SK-N-MC (cell line): ENCODE measurements around the gene USP32.
"Not testable (repeated sequence)": the region's sequence is repeated elsewhere in the genome, so short reads cannot be mapped to it uniquely, and the experiment has no call there.

Experiments
- DNase-seq: peaks from one replicate; pipeline ENCODE4 v3.0.0-alpha.2; 2011; ENCODE audit warnings: low read depth, low spot score
- H3K27ac ChIP-seq: fragments of 200-600 bp; sonication (generic); 2 replicates; pipeline ENCODE4 v1.5.1; 2016; ENCODE audit warnings: mixed run types
- H3K36me3 ChIP-seq: fragments of 200-600 bp; sonication (generic); 2 replicates; pipeline ENCODE4 v1.6.1; 2017; ENCODE audit warnings: antibody characterized with exemption, low read length, mixed read lengths; ENCODE audit not compliant: insufficient read depth
- H3K4me3 ChIP-seq: fragments of 200-600 bp; sonication (generic); 2 replicates; pipeline ENCODE4 v1.5.1; 2016
- H3K9ac ChIP-seq: fragments of 200-600 bp; sonication (generic); 2 replicates; pipeline ENCODE4 v1.8.0; 2017; ENCODE audit warnings: mixed run types, mixed read lengths; ENCODE audit not compliant: insufficient read length
- H3K9me3 ChIP-seq: fragments of 200-600 bp; sonication (generic); 2 replicates; pipeline ENCODE4 v1.6.1; 2017; ENCODE audit warnings: low read depth, mild to moderate bottlenecking, antibody characterized with exemption, low read length, moderate library complexity, mixed read lengths
- EZH2 ChIP-seq: fragments of 200-600 bp; sonication (generic); IDR thresholded peaks from one replicate; pipeline ENCODE4 v1.6.1; 2017; ENCODE audit warnings: antibody characterized with exemption
- FOXP2 ChIP-seq: optimal IDR thresholded peaks from 2 replicates; pipeline ENCODE3; 2011; ENCODE audit warnings: mild to moderate bottlenecking, moderate library complexity; ENCODE audit not compliant: insufficient read depth; ENCODE audit errors: extremely low read length, control extremely low read depth
- POLR2AphosphoS5 ChIP-seq: IDR thresholded peaks from 2 replicates; pipeline ENCODE4 v1.6.1; 2012; ENCODE audit warnings: mild to moderate bottlenecking, low read depth, low read length, borderline replicate concordance

The USP32 gene

DNA sequence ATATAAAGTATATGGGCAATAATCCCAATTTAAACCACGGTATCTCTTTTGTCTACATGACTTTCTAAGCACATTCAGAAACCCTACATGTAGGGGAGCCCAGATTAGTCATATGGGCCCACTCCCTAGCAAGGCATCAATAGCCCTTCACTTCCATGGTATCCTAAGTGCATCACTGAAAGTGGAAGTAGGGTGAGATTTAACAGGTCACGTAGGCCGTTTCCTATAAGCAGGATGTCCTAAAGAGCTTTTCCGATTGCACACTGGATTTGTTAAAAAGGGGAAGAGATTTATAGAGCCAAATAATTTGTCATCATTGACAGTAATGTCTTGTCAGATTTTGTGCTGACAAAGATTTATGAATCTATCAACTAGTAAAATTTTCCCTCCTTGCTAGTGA lies 203.2 kb downstream of the USP32 start:
- Histone ChIP-seq H3K27ac (no peak overlapping the region), H3K9ac (no peak overlapping the region), H3K4me3 (no peak overlapping the region), H3K9me3 (no peaks in the 10 kb centered on the region), H3K36me3 (peaks cover 32% of the 10 kb centered on the region; the same call in 1 of the 2 replicates)
- TF ChIP-seq FOXP2 = no peak
- no peak for TF ChIP-seq POLR2AphosphoS5
- no peak for TF ChIP-seq EZH2
- DNase-seq = no peak

DNA sequence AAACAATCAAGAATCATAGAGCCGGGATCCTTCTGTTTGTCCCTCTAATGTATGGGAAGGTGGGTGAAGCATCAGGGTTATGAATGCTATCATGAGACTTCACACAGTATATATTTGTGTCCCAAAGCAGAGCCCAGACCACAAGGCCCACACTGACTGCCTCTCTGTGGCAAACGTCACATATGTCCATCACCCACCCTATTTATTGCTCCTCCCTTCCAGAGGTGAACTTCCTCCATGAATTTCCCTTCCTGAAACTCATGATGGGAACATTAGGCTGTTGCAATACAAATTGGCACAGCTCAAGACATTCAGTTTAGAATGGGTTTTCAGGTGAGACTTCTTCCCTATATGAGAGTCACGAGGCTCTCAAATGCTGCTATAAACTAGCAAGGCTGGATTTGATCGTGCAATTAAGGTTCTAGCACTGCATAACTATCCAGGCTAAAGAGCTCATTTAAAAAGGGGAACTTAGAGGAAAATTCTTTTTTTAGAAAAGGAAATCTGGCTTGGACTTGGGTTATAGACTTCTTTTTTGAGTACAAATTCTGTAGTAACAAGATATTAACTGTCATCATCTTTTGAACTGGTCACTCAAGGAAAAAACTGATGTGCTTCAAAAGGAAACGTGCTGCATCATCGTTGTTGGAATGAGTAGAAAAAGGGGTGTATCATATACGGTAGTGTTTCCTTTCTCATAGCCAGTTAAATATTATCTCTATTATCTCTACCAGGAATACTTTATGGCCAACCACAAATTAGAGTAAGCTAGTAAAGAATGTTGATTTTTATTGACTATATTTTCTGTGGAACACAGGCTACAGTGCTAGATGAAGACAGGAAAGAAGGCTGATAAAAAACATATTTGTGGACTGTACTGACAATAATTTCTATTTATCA lies 204.8 kb downstream of the USP32 start:
- Histone ChIP-seq H3K27ac (peak overlapping the region; percentile 80), H3K36me3 (peaks cover 32% of the 10 kb centered on the region; the same call in 1 of the 2 replicates)
- DNase-seq, H3K4me3 ChIP-seq, H3K9ac ChIP-seq, H3K9me3 ChIP-seq: not testable (repeated sequence)

DNA sequence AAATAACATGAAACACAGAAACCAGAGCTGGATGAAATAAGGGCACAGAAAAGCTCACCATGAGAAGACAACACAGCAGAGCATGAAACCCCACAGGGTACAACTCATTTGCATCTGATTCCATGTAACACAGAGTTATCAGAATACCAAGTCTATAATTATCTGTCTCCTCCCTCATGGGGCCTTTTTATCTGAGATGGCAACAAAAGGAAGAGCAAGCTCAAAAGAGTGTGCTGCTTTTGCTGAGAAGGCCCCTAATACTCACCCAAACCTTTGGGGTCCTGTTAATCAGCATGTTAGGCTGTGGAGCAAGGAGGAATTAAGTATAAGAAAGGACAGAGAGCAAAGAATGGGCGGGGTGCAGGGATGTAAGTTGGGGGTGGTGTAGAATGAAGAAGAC lies 205.6 kb downstream of the USP32 start:
- DNase-seq, H3K4me3 ChIP-seq, H3K9me3 ChIP-seq, H3K9ac ChIP-seq: not testable (repeated sequence)
- Histone ChIP-seq H3K27ac (peak overlapping the region; percentile 80; the same call in 1 of the 2 replicates), H3K36me3 (peaks cover 31% of the 10 kb centered on the region; the same call in 1 of the 2 replicates)

DNA sequence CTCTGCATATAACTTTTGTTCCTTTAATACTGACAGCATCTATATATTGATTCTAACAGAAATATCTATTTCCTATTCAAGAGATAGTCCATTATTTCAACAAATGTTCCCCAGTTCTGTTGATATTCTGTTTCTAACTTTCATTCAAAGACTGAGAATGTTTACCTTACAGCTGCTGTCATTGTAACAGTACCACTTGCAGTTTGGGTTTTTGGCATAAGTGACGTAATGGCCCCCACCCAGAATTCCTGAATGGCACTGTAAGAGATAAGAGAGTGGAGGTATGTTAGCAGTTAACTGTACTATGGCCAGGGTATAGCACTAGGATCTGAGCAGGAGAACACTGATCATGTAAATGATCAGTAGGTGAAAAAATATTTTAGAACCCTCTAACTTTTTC lies 211.6 kb downstream of the USP32 start:
- H3K9me3 ChIP-seq, DNase-seq, H3K4me3 ChIP-seq, H3K9ac ChIP-seq, H3K27ac ChIP-seq: not testable (repeated sequence)
- peaks cover 22% of the 10 kb centered on the region; the same call in 1 of the 2 replicates for H3K36me3 ChIP-seq

DNA sequence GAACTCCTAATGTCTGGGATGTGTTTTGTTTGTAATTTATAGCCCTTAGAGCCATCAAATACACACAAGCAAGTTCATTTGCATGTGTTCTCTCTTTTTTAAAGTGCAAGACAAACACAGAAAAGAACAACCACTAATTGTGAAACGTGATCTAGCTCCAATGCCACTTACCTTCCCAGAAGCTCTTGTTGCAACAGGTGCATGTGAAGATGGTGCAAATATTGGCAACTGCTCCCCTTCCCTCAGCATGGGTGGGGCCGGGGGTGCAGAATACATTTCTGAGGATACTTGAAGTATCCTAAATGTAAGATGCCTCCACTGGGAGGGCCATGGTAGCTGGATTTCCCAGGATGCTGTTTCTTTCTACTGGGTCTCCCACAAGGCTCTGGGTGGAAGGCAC lies 213.8 kb downstream of the USP32 start:
- not testable (repeated sequence) for H3K4me3 ChIP-seq, DNase-seq, H3K27ac ChIP-seq, H3K9ac ChIP-seq, H3K9me3 ChIP-seq
- H3K36me3 ChIP-seq = peaks cover 16% of the 10 kb centered on the region; the same call in 1 of the 2 replicates

DNA sequence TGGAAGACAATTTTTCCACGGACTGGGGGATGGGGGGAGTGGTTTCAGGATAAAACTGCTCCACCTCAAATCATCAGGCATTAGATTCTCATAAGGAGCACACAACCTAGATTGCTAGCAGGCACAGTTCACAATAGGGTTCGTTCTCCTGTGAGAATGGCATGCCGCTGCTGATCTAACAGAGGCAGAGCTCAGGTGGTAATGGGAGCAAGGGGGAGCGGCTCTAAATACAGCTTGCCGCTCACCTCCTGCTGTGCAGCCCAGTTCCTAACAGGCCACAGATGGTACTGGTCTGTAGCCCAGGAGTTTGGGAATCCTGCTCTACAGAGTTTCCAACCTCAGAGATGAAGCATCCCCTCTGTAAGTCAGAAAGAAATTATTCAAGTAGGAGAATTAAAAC lies 215.2 kb downstream of the USP32 start:
- DNase-seq, H3K4me3 ChIP-seq, H3K27ac ChIP-seq, H3K9me3 ChIP-seq, H3K9ac ChIP-seq: not testable (repeated sequence)
- H3K36me3 ChIP-seq = peaks cover 16% of the 10 kb centered on the region; the same call in 1 of the 2 replicates

DNA sequence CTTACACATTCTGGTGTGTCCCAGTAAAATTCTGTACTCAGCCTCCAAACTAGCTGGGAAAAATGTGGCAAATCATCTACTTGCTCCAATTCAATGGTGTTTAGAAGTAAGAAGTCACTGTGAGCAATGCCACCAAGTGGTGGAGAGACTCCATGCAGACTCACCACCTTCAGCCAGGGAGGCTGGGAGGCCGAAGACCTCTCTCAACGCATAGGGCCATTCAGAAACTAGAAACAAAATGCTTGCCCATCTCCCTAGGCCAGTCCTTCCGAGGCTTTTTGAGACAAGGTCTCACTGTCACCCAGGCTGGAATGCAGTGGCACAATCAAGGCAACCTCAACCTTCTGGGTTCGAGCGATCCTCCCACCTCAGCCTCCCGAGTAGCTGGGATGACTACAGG lies 217.2 kb downstream of the USP32 start:
- H3K36me3 ChIP-seq, H3K4me3 ChIP-seq, H3K9ac ChIP-seq, H3K9me3 ChIP-seq, DNase-seq, H3K27ac ChIP-seq: not testable (repeated sequence)

DNA sequence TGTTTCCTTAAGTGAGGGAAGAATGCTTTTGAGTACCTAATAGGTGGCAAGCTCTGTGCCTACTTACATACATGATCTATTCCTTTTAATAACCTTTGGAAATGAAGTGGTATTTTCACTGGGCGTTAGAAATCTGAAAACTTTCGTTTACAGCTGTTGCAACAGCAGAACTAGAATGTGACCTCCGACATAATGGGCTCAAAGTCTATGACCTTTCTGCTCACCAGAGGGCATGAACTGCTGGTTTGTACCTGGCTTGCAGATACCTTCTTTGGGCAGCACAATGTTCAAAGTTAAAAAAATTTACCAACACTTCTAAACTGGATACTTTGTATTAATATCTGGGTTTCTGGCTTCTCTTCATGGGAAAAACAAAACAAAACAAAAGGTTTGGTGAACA lies 217.9 kb downstream of the USP32 start:
- no peak overlapping the region for H3K4me3 ChIP-seq
- H3K9me3 ChIP-seq = no peaks in the 10 kb centered on the region
- TF ChIP-seq POLR2AphosphoS5 (no peak), EZH2 (no peak), FOXP2 (no peak)
- peaks cover 3% of the 10 kb centered on the region; the same call in 1 of the 2 replicates for H3K36me3 ChIP-seq
- no peak overlapping the region for H3K9ac ChIP-seq
- H3K27ac ChIP-seq = no peak overlapping the region
- DNase-seq = no peak

DNA sequence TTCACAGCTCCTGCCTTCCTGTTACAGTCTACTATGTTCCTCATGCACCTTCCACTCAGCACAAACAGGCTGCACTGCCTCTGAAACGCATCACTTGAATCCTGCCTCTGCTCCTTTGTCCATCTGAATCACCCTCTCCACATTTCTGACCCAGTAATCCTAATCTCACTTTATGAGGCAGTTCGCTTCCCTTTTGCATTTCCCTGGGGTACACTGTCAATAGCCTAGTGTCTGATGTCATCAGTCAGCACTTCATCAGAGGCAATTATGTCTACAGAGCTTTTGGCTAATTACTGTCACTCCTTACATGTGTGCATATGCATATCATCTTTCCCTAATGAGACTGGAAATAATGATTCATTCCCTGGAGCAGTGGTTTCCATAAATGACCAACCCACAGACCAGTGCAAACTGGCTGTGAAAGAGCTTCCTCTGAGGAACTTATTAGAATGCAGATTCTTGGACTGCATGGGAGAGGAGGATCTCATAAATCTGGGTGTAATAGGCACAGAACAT lies 218.6 kb downstream of the USP32 start:
- Histone ChIP-seq H3K27ac (no peak overlapping the region), H3K9me3 (no peaks in the 10 kb centered on the region), H3K4me3 (no peak overlapping the region), H3K36me3 (peaks cover 3% of the 10 kb centered on the region; the same call in 1 of the 2 replicates), H3K9ac (no peak overlapping the region)
- DNase-seq = no peak
- TF ChIP-seq EZH2 (no peak), POLR2AphosphoS5 (no peak), FOXP2 (no peak)
